Adipocyte (in vitro differentiated cells): Measurements from ENCODE around the gene SEMA4D.

Experiments used
- DNase-seq: peaks from one replicate; pipeline ENCODE4 v3.0.0-alpha.2; 2015; ENCODE audit warnings: low read depth
- H3K27me3 ChIP-seq: replicated peaks from 2 replicates; pipeline ENCODE4 v1.7.0; 2013; ENCODE audit warnings: mild to moderate bottlenecking, low read length, moderate library complexity; ENCODE audit not compliant: control insufficient read depth, insufficient read depth
- H3K36me3 ChIP-seq: 2 replicates; pipeline ENCODE4 v1.7.0; 2013; ENCODE audit warnings: low read length, mild to moderate bottlenecking, moderate library complexity; ENCODE audit not compliant: control insufficient read depth, insufficient read depth, severe bottlenecking
- H3K4me1 ChIP-seq: 2 replicates; pipeline ENCODE4 v1.7.0; 2013; ENCODE audit warnings: mild to moderate bottlenecking, low read length, moderate library complexity; ENCODE audit not compliant: control insufficient read depth, insufficient read depth
- H3K4me3 ChIP-seq: 2 replicates; pipeline ENCODE4 v1.7.0; 2013; ENCODE audit warnings: mild to moderate bottlenecking, low read length, moderate library complexity
- H3K9ac ChIP-seq: 2 replicates; pipeline ENCODE4 v1.7.0; 2013; ENCODE audit warnings: mild to moderate bottlenecking, low read length, moderate library complexity
- H3K9me3 ChIP-seq: 2 replicates; pipeline ENCODE4 v1.7.0; 2013; ENCODE audit warnings: mild to moderate bottlenecking, low read length, moderate library complexity; ENCODE audit not compliant: control insufficient read depth

SEMA4D gene

GRCh38 chr9:89440951-89441654, 56.8 kb downstream of the SEMA4D start:
- Histone ChIP-seq H3K36me3 (no peaks in the 10 kb centered on the region), H3K9ac (no peak overlapping the region), H3K4me3 (no peak overlapping the region), H3K9me3 (no peaks in the 10 kb centered on the region), H3K27me3 (peaks cover 12% of the 10 kb centered on the region), H3K4me1 (no peaks in the 10 kb centered on the region)
- DNase-seq, result no peak

GRCh38 chr9:89440548-89440947, 57.4 kb downstream of the SEMA4D start:
- no peak for DNase-seq
- Histone ChIP-seq H3K36me3 (no peaks in the 10 kb centered on the region), H3K4me1 (no peaks in the 10 kb centered on the region), H3K9me3 (no peaks in the 10 kb centered on the region), H3K27me3 (peaks cover 16% of the 10 kb centered on the region), H3K9ac (no peak overlapping the region), H3K4me3 (no peak overlapping the region)

GRCh38 chr9:89440046-89440445, 57.9 kb downstream of the SEMA4D start:
- no peak for DNase-seq
- Histone ChIP-seq H3K4me1 (no peaks in the 10 kb centered on the region), H3K36me3 (no peaks in the 10 kb centered on the region), H3K9ac (no peak overlapping the region), H3K27me3 (peaks cover 12% of the 10 kb centered on the region), H3K9me3 (no peaks in the 10 kb centered on the region), H3K4me3 (no peak overlapping the region)

DNA sequence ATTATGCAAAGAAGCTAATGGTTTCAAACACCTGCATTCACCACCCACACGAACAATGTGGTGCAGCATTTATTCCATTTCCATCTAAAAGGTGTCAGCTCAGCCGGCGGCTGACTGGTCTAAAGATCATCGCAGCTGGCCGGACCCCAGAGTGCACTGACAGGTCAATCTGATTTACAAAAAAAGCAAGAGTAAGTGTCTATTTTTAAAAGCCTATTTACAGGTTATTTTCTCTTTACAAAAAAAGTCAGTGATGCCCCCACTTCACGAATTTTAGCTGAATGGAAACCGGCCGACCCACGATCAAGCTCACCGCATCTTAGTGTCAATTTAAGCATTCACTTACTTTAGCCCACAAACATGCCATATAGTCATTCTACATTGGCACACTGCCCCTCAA, 58.3 kb downstream of the SEMA4D start:
- Histone ChIP-seq H3K4me3 (no peak overlapping the region), H3K4me1 (no peaks in the 10 kb centered on the region), H3K9me3 (no peaks in the 10 kb centered on the region), H3K9ac (no peak overlapping the region), H3K36me3 (no peaks in the 10 kb centered on the region), H3K27me3 (peaks cover 11% of the 10 kb centered on the region)
- no peak for DNase-seq

- DNase-seq, result no peak
- H3K27me3 ChIP-seq, result peaks cover 11% of the 10 kb centered on the region
- no peak overlapping the region for H3K9ac ChIP-seq
- no peaks in the 10 kb centered on the region for H3K36me3 ChIP-seq
- H3K9me3 ChIP-seq, result no peaks in the 10 kb centered on the region
- no peaks in the 10 kb centered on the region for H3K4me1 ChIP-seq
- no peak overlapping the region for H3K4me3 ChIP-seq
Measured at GRCh38 chr9:89438194-89438593, 59.7 kb downstream of the SEMA4D start.

- DNase-seq, result no peak
- Histone ChIP-seq H3K9ac (no peak overlapping the region), H3K4me3 (no peak overlapping the region), H3K36me3 (no peaks in the 10 kb centered on the region), H3K4me1 (no peaks in the 10 kb centered on the region), H3K27me3 (peaks cover 11% of the 10 kb centered on the region), H3K9me3 (no peaks in the 10 kb centered on the region)
Measured at GRCh38 chr9:89437772-89438171, 60.1 kb downstream of the SEMA4D start.

GRCh38 chr9:89436963-89437625, 60.8 kb downstream of the SEMA4D start:
- no peaks in the 10 kb centered on the region for H3K4me1 ChIP-seq
- peaks cover 11% of the 10 kb centered on the region for H3K27me3 ChIP-seq
- no peak for DNase-seq
- H3K36me3 ChIP-seq, result no peaks in the 10 kb centered on the region
- H3K9me3 ChIP-seq, result no peaks in the 10 kb centered on the region
- H3K9ac ChIP-seq, result no peak overlapping the region
- no peak overlapping the region for H3K4me3 ChIP-seq

- H3K9me3 ChIP-seq, result no peaks in the 10 kb centered on the region
- no peaks in the 10 kb centered on the region for H3K4me1 ChIP-seq
Measured at GRCh38 chr9:89436326-89436725, 61.6 kb downstream of the SEMA4D start.

DNA sequence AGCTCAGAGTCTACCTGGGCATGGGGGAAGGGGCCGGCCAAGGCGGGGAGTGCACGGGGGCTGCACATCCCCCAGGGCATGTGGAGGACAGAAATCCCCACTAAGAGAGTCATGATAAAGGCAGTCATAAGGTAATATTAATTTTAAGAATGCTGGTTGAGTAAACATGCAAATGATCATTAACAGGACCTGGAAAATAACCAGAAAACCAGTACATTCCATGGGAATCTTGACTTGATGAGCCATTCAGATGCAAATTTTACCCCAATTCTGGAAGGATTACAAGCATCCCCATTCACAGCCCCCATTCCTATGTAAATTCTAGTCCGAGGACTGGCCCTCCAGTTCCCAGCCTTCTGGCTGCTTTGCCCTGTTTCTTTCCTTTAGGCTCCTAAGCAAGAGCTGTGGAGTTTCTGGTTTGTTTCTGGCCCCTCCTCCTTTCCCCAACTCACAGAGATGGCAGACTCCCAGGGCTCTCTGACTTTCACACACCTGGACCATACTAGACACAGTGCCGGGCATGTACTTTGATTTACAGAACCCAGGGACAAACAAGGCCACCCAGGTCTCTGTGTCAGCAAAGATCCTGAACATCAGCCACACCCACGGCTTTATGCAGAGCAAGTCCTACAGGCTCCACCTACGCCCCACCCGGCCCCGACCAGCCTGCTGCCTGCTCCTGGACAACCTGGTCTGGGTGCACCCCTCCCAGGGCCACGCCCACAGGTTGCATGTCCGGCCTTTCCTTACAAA, 62.7 kb downstream of the SEMA4D start:
- no peaks in the 10 kb centered on the region for H3K9me3 ChIP-seq
- no peak overlapping the region for H3K4me3 ChIP-seq
- no peak for DNase-seq

More at GRCh38 chr9:89436326-89436725, 61.6 kb downstream of the SEMA4D start:
- no peak overlapping the region for H3K4me3 ChIP-seq
- H3K9ac ChIP-seq, result no peak overlapping the region
- H3K36me3 ChIP-seq, result no peaks in the 10 kb centered on the region
- no peak for DNase-seq
- H3K27me3 ChIP-seq, result peaks cover 11% of the 10 kb centered on the region

GRCh38 chr9:89434636-89435035, 63.3 kb downstream of the SEMA4D start:
- no peak overlapping the region for H3K4me3 ChIP-seq
- H3K4me1 ChIP-seq, result peaks cover 2% of the 10 kb centered on the region
- DNase-seq, result no peak
- H3K36me3 ChIP-seq, result no peaks in the 10 kb centered on the region
- peaks cover 11% of the 10 kb centered on the region for H3K27me3 ChIP-seq
- no peak overlapping the region for H3K9ac ChIP-seq
- no peaks in the 10 kb centered on the region for H3K9me3 ChIP-seq

More for the DNA sequence above, 62.7 kb downstream of the SEMA4D start:
- H3K36me3 ChIP-seq, result no peaks in the 10 kb centered on the region
- peaks cover 11% of the 10 kb centered on the region for H3K27me3 ChIP-seq
- H3K4me1 ChIP-seq, result peaks cover 2% of the 10 kb centered on the region
- H3K9ac ChIP-seq, result no peak overlapping the region

DNA sequence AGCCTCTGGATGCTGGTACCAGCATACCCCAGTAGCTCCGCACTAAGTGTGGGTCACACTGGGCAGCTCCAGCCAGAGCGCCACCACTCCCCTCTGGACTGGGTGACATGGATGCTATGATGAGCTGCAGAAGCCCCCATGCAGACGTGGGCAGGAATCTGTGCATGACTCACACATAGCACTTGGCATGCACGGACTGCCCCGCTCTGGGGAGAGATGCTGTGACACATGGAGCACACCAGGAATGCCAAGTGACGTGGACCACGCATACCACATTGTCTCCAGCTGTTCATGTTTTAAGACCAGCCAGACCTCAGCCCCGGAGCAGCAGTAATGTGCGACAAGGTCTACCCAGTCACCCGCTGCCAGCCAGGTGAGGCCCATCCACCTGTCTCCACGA, 64.1 kb downstream of the SEMA4D start:
- Histone ChIP-seq H3K4me1 (peaks cover 2% of the 10 kb centered on the region), H3K36me3 (no peaks in the 10 kb centered on the region)
- peak; percentile 21 for DNase-seq

More for the DNA sequence above, 64.1 kb downstream of the SEMA4D start:
- Histone ChIP-seq H3K9ac (no peak overlapping the region), H3K4me3 (no peak overlapping the region), H3K27me3 (peaks cover 11% of the 10 kb centered on the region), H3K9me3 (no peaks in the 10 kb centered on the region)
